Body of pancreas (tissue), 4 donors: ENCODE results near the gene TP53.

ENCODE experiments used
- POLR2A ChIP-seq, 3 donors: fragments of 450-650 bp; IDR thresholded peaks; one replicate each; pipeline ENCODE4 v1.6.1; 2016; ENCODE audit warnings: antibody characterized with exemption in 3 of 3, mild to moderate bottlenecking in 2 of 3
- TF ChIP-seq, protein P1 (sequence below), 7 experiments: fragments of 450-650 bp in 4 of 7; fragments of 200-600 bp in 3 of 7; sonication (generic) in 3 of 7; IDR thresholded peaks; one replicate each; pipeline ENCODE4 v1.5.1; 2016 to 2019; ENCODE audit warnings: antibody characterized with exemption in 7 of 7

DNA sequence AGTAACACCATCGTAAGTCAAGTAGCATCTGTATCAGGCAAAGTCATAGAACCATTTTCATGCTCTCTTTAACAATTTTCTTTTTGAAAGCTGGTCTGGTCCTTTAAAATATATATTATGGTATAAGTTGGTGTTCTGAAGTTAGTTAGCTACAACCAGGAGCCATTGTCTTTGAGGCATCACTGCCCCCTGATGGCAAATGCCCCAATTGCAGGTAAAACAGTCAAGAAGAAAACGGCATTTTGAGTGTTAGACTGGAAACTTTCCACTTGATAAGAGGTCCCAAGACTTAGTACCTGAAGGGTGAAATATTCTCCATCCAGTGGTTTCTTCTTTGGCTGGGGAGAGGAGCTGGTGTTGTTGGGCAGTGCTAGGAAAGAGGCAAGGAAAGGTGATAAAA is 14.1 kb downstream of the TP53 start:
- no peak for TF ChIP-seq POLR2A (IDR thresholded peaks at IDR 0.05)
- TF ChIP-seq, protein P1, sequence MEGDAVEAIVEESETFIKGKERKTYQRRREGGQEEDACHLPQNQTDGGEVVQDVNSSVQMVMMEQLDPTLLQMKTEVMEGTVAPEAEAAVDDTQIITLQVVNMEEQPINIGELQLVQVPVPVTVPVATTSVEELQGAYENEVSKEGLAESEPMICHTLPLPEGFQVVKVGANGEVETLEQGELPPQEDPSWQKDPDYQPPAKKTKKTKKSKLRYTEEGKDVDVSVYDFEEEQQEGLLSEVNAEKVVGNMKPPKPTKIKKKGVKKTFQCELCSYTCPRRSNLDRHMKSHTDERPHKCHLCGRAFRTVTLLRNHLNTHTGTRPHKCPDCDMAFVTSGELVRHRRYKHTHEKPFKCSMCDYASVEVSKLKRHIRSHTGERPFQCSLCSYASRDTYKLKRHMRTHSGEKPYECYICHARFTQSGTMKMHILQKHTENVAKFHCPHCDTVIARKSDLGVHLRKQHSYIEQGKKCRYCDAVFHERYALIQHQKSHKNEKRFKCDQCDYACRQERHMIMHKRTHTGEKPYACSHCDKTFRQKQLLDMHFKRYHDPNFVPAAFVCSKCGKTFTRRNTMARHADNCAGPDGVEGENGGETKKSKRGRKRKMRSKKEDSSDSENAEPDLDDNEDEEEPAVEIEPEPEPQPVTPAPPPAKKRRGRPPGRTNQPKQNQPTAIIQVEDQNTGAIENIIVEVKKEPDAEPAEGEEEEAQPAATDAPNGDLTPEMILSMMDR (IDR thresholded peaks at IDR 0.05) = peak in 4 of 7 experiments; percentile 24 to 42 (median 40)
